HG02588 (cell line): ENCODE results near the gene CDK1.

ENCODE experiments used
- ATAC-seq: cut with Tn5 transposase; IDR thresholded peaks from one replicate; pipeline ENCODE4 v1.9.1; 2021; ENCODE audit warnings: mild to moderate bottlenecking, moderate library complexity; ENCODE audit not compliant: unreplicated experiment

The CDK1 gene

GRCh38 chr10:60778214-60778970 is at the start of gene CDK1:
Gene CDK1, plus strand, starts transcription at chr10:60778478. Its CDS starts 1,688 bp downstream, at chr10:60780166.
- peak; percentile 97 for ATAC-seq

DNA sequence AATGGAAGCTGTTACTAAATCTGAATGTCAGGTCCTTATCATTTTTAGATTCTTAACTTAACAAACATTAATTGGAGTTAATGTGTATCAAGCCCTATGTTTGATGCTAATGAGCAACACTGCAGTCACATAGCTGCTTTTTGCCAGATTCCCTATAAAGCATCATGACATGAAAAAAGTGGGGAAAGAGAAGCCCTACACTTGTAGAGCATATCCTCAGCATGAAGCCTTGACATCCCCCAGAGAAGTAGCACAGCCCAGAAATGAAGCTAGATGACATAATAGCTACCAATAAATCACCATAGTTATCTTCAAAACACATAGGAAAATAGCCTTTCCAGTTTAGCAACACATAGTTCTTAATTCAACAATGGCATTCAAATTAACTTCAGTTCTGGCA is 49.2 kb upstream of the CDK1 start:
- ATAC-seq: no peak

GRCh38 chr10:60731134-60731885 is 47.0 kb upstream of the CDK1 start:
- ATAC-seq: peak; percentile 70

- ATAC-seq: no peak
Measured at GRCh38 chr10:60732198-60732806, 46.0 kb upstream of the CDK1 start.

- ATAC-seq: peak; percentile 52
Measured at GRCh38 chr10:60732807-60733516, 45.3 kb upstream of the CDK1 start.

- ATAC-seq: no peak
Measured at GRCh38 chr10:60733517-60733822, 44.8 kb upstream of the CDK1 start.

- ATAC-seq: no peak
Measured at GRCh38 chr10:60733826-60734225, 44.5 kb upstream of the CDK1 start.

GRCh38 chr10:60734226-60734625 is 44.1 kb upstream of the CDK1 start:
- ATAC-seq: no peak

GRCh38 chr10:60735244-60735643 is 43.0 kb upstream of the CDK1 start:
- ATAC-seq: no peak

DNA sequence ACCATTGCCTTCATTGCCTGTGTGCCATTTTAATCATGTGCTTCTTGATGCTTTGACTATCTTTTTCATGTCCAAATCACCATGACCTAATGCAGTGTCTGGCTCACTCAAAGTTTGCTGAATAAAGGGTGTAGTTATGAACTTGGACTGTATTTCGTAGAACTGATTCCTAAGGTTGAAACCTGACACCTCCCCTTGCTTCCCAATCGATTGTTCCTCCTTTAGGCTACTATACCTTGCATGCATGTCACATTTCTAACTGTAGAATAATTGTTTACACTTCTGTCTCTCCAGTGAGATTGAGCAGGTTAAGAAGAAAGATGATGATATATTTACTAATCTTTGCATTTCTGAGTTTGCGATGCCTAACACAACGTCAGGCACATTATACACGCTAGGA is 41.0 kb upstream of the CDK1 start:
- ATAC-seq: no peak

DNA sequence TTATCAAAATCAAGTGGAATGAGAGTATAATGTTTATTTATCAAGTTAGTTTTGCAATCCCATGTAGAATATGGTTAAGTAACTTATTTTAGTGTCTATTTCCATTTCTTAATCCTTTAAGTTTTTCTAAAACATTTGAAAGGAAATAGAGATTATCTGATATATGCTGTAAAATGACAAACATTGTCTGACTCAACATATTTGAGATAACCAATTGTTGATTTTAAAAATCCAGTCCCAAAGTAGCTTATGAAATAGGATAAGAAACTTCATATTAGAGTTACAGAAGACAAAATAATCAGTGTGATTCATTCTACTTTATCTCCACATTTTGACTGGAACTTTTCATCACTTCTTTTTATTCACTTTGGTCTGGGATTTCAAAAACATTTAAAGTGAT is 38.7 kb upstream of the CDK1 start:
- ATAC-seq: no peak

GRCh38 chr10:60742512-60742911 is 35.8 kb upstream of the CDK1 start:
- ATAC-seq: no peak

DNA sequence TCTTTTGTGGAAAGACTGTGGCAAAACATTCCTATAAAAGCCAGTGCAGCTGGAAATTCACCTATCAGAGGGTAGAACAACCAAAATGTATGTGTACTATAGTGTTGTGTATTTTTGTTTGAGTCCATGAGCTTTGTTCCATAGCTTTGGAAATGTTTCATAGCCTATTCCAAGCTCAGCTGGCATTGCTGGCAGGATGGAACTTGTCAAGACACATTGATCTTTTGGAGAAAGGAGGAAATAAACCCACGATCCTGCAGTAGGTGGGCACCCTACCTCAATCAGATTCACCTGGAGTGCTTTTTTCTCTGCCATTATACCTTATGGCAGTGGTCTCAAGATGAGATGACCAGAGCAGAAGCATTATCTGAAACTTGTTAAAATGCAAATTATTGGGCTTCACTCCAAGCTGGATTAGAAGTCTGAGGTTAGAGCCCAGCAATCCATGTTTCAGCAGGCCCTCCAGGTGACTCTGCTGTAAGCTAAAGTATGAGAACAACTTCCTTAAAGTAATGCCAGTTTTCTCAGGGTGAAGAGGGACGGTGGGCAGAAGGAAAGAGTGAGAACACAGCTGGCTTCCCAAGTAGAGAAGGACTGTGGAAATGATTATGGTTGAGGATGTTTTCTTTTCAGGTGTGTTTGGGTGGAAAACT is 30.3 kb upstream of the CDK1 start:
- no peak for ATAC-seq

DNA sequence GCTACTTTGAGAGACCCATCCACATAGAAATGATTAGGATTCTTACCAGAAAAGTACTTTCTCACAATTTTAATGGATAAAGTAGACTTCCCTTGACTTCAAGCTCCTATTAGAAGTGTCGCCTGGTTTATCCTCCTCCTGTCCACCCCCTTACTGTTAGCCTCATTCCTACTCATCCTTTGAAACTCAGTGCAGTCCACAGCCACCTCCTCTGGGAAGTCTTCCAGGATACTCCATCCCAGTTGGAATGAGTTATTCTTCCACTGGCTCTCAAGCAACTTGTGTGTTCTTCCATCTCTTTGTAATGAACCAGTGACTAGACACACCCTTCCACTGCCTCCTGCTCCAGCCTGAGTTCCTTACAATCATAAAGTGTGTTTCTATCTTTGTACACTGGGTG is 25.1 kb upstream of the CDK1 start:
- ATAC-seq: no peak

DNA sequence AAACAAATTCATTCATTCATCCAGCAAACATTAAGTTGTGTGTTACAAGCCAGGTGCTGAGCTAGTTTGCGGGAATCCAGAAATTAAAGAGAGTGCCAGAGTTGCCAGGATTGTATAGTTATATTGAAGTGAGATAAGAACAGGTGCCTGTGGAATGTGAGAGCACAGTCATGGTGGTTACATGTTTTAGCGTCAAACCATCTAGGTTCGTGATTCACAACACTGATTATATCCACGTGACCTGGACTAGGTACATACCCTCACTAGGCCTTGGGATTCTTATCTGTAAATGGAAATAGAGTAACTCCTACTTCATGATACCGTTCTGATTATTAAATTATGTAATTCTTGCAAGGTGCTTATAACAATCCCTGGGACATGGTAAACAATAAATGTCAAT is 24.5 kb upstream of the CDK1 start:
- ATAC-seq: no peak

DNA sequence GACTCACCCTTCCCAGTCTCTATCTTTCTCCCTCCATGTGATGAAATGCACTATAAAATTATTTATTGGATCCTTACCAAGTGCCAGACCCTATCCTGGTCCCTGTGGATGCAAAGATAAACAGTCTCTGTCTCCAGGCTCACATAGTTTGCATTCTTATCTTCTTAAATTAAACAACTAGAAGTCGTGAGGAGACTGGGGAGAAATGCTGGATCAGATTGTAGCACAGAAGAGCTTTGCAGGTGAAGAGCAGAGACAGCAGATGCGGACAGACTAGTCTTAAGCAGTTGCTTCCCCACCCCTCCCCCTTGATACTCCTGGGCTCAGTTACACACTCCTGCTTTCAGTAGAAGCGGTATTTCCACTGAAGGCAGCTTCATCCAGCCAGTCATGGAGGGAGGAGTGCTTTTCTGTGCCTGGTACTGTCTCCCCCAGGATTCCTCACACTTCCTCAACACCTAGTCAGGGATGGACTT is 20.8 kb upstream of the CDK1 start:
- no peak for ATAC-seq

GRCh38 chr10:60759181-60759580 is 19.1 kb upstream of the CDK1 start:
- ATAC-seq: no peak

GRCh38 chr10:60760711-60761210 is 17.5 kb upstream of the CDK1 start:
- no peak for ATAC-seq

DNA sequence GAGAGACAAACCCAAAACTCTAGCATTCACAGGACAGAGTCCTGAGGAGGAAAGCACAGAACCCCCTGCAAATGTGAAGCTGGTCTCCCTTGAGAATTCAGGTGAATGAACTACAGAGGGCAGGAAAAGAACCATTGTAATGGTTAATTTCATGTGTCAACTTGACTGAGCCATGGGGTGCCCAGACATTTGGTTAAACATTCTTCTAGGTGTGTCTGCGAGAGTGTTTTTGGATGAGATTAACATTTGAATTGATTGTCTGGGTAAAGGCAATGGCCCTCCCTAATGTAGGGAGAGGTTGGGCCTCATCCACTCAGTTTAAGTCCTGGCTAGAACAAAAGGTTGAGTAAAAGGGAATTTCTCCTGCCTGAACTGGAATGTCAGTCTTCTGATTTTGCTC is 15.7 kb upstream of the CDK1 start:
- ATAC-seq: no peak

GRCh38 chr10:60767424-60767823 is 10.9 kb upstream of the CDK1 start:
- ATAC-seq: no peak

DNA sequence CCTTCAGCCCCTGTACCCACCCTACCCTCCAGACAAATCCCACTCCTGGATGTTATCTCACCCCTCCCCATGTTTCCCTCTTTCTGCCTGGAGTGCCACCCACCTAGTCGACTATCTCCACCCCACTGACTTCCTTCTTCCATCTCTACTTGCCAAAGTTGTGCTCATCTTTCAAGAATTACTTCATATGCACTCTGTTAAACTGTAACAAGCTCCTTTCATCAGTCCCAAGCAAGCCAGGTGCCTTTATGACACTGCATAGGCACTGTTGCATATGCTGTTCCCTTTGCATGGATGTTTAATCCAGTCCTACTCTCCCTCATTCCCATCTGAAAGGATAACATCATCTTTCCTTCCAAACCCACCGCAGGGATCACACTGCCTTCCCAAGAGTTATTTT is 8.9 kb upstream of the CDK1 start:
- no peak for ATAC-seq
